Activated CD4-positive, alpha-beta T cell treated with anti-CD3 and anti-CD28 coated beads for 1 hour (primary cell): ENCODE data around the gene PPIL1.
"Not testable (repeated sequence)": the region's sequence is repeated elsewhere in the genome, so short reads cannot be mapped to it uniquely, and the experiment has no call there.

Experiments used
- DNase-seq: peaks from one replicate; pipeline ENCODE4 v3.0.0-alpha.2; 2020

PPIL1 gene

DNA sequence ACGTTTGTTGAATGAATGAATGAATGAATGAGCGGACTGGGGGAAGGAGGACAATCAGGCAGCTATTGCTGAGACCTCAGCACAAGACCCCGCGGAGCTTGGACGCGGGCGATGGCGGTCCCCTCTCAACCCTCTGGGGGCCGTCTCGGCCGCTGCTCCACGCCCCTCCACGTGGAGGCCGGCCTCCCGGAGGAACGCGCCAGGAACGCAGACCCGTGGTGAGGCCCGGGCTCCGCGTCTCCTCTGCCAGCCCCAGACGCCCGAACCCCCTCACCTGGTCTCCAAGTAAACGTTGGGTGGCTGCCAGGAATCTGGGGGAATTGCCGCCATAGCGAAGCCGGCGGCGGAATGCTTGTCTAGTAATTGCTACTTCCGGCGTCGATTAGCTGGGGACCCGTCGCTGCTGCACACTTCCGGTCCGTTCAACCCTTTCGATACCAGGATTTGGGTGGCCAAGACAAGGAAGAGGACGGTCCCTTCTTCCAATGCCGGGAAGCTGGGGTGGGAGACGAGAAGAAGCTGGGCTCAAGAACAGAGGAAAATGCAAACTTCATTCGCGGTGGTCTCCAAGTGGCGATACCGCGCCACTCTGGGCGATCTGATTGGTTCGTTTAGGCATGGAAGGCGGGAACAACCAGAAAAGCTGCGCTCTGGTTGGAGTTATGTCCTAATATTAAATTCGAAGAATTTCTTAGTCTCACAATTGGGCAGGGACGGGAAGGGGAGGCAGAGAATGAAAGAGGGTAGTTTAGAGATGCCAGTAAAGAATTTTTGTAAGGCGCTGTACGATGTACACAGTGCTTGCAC is at the start of gene PPIL1:
TSS of gene PPIL1 (minus strand) at position 361 of the 807 bp plus-strand sequence. CDS start at position 330, 31 bp downstream.
- DNase-seq: peak; percentile 78

DNA sequence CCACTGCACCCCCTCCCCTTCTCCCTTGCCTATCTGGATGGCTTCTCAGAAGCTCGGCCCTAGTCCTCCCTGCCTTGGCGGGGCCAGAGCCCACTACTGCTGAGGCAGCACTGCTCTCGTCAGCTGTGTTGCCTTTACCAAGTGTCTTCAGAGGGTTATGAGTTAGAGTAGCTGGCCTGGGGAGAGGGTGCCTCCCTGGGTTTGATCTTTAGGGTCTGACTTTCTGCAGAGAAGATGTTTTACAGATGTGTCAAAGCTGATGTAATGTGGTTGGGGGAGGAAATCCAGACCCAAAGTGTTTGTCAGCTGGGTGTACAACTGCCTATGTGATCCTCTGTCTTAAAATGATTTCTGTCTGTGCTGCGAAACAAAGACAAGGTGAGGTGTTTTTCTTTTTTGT is 49.5 kb upstream of the PPIL1 start:
- DNase-seq: no peak

DNA sequence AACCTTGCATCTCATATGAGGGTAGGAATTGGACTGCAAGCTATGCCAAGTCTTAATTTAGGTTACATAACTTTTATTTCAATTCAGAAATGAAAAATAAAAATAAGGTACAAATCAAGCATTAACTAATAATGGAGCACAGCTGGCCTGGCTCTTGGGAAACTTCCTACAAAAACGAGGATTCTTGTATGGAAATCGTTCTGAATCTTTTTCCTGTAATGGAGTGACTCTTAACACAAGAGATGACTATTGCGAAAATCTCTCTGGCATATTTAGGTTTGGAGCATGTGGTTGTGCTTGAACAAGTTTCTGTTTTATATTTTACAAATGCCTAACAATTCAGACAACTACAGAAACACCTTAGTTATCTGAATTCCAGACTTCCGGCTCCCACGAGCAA is 45.9 kb upstream of the PPIL1 start:
- no peak for DNase-seq

DNA sequence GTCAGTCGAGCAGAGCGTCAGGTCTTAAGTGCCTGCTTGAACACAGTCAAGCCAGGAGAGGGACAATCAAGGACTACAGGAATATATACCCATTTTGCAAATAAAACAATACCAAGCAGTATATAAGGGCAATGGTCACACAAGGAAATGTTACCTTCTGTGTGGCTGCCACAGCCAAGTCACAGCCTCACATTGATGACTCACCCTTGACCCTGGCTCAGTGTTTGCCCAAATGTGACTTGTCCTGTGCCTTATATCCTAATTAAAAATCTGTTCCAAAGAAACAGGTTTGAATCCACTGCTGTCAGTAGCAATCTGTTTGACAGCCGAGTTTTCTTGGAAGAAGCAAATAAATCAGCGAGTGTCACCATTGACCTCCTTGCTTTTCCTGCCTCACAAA is 45.4 kb upstream of the PPIL1 start:
- no peak for DNase-seq

DNA sequence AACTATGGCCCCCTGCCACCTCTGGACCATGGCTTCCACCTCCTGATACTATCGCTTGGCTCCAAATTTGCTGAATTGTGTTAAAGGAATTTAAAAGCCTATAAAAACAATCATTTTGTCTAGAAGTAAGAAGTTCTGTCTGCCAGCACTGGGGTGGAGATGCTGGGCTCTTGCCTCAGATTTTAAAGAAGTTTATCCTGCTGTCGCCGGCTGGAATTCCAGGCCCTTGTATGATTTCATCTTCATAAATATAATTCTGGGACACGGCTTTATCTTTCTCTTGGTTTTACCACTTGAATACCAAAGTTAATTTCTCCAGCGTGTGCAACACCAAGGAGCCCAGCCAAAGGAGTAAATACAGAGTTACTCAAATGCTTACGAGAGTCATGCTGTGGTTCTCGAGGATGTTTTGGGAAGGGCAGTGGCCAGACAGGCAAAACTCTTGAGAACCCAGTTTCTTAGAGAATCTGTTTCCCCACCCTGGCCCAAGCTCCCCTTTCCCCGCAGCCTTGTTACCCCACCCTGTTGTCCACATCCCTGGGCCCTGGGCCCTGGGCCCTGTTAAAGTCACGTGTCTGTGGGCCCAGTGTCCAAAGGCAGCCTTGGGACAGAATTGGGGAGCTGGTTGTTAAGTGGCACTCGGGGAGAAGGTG is 43.1 kb upstream of the PPIL1 start:
- no peak for DNase-seq

DNA sequence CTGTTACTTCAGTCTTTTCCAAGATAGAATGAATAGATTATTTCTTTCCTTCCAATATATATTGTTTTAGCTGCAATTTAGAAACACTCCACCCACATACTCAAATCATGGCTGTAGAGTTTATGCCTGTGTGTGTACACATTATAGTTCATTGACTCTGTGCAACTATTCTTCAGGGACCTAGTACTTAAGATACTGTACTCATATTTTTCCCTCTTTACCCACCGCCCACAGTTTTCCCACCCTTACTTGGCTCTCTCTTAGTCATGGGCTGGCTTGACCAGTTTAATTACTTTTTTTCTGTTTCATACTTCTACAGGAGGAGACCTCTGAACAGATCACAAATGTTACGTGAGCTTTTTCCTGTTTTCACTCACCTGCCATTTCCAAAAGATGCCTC is 41.5 kb upstream of the PPIL1 start:
- no peak for DNase-seq

DNA sequence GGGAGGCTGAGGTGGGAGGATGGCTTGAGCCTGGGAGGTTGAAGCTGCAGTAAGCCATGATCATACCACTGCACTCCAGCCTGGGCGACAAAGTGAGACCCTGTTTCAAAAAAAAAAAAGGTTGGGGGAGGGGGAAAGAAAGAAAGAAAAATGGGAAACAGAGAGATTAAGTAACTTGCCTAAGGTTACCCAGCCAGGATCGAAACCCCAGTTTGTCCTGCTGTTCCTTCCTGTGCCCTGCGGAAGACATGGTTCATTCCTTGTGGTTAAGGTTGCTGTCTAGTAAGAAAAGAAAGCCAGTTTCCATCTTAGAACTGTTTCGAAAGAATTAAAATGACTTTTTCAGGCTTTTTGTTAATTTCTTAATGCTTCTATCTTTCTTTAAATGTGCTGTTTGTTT is 41.0 kb upstream of the PPIL1 start:
- DNase-seq: no peak

DNA sequence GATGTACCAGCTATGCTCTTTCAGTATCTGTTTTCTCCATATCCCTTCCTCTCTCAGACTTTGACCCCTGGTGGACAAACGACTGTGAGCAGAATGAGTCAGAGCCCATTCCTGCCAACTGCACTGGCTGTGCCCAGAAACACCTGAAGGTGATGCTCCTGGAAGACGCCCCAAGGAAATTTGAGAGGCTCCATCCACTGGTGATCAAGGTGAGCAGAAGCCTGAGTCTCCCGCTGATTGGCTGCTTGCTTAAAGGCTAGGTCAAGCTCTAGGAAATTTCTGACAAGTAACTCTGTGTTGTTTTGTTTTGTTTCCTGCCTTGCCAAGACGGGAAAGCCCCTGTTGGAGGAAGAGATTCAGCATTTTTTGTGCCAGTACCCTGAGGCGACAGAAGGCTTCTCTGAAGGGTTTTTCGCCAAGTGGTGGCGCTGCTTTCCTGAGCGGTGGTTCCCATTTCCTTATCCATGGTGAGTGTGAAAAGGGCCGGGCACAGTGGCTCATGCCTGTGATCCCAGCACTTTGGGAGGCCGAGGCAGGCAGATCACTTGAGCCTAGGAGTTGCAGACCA is 39.7 kb upstream of the PPIL1 start:
- DNase-seq: no peak

DNA sequence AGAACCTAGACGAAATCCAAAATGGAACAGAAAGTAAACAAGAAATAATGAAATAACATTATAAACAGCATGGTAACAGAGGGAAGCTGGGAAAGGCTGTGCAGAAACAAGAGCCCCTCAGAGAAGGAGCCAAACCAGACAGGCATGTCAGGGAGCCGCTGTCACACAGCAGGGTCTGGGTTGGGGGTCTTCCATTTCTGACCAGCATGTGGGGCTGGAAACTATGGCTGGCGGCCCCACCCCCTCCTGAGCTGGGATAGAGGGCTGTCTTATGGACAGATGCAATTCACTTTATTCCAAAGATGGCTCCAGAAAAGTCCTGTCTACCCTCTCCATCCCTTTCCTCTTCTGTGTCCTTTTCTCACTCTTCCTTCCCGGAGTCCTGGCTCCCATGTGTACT is 38.5 kb upstream of the PPIL1 start:
- no peak for DNase-seq

DNA sequence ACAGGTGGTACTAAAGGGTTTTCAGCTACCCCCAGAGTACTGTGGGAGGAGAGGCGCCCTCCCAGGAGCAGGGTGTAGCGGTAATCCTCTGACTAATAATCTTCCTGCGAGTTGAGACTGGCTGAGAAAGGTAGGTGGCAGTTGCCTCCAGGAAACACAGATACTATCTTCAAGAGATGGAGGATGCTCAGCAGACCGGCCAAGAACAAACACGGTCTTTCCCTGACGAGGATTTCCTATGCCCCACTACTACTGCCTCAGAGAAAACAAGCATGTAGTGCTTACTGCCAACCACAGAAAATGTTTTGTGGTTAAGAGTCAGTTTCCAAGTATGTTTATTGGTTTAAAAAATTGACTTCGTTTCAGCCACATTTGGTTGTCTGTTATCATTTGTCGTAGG is 38.0 kb upstream of the PPIL1 start:
- DNase-seq: peak; percentile 35

DNA sequence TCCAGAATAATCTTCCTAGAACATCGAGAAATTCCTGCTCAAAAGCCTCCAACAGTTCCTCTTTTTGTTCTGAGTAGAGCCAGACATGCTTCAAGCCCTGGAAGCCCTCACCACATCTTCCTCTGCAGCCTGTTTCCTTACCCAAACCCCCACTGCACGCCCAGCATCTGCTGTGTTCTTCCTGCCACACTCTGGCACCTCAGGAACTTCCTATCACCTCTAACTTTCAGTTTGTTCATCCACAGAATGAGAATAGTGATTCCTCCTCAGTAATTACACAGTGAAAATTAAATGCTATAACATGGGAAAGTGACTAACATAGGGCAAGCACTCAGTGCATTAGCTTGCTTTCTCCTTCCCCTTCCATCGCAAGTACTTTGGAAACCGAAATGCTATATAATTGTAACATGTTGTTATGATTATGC is 37.4 kb upstream of the PPIL1 start:
- DNase-seq: no peak

DNA sequence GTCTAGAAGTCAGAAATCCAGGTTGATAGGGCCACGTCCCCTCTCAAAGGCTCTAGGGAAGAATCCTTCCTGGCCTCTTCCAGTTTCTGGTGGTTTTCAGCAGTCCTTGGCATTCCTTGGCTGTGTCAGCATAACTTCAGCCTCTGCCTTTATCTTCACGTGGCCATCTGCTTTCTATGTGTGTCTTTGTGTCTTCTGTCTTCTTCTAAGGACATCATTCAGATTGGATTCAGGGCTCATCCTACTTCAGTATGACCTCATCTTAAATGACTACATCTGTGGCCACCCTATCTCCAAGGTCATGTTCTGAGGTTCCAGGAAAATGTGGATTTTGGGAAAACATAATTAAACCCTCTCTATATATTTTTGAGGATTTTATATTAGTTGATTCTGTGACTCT is 34.1 kb upstream of the PPIL1 start:
- DNase-seq: no peak

DNA sequence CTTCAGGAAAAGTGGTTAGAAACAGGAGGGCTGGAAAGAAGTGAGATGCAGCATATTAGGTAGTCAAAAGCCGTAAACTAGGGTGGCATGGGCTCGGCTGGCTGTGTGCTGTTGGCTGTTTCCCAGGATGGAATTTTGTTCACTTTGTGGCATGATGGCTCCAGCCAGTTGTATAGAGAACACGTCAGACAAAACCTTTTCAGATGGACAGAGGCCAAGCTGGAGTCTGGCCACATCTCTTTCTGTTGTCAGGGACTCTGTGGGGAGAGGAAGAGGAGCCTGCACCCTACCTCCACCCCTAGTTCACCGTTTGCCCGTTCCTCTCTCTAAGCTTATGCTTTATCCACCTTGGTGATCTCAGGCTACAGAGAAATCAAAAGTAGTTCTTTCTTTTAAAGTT is 33.2 kb upstream of the PPIL1 start:
- no peak for DNase-seq

DNA sequence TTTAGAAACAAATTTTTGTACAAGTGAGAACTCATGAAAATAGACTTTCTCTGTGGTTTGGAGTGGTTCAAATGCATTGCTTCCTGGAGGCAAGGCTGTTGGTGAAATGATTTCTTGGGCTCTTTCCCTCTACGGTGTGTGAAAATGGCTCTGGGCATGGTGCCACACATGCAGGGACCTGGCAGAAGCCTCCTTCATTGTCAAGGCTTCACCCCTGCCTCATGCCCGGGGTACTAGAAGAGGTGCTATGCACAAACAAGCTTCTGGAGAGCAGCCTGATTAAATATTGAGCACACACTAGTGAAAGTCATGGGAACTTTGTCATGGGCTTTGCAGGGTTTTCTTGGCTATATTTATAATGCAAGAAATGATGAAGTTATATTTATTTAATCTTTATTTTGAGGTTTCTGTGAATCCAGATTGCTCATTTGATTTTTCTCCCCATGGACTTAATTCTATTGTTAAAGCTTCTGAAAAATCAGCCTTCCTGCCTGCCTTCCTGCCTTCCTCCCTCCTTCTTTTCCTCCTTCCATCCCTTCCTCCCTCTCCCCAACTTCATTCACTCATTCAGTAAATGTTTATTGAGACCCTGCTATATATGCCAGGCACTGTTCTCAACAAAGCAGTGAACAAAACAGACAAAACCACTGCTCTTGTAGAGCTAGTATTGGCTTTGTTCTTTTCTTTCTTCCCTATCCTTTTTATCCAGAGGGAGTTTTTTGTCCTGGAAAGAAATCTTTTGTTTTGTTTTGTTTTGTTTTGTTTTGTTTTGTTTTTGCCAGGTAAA is 32.1 kb upstream of the PPIL1 start:
- DNase-seq: no peak

DNA sequence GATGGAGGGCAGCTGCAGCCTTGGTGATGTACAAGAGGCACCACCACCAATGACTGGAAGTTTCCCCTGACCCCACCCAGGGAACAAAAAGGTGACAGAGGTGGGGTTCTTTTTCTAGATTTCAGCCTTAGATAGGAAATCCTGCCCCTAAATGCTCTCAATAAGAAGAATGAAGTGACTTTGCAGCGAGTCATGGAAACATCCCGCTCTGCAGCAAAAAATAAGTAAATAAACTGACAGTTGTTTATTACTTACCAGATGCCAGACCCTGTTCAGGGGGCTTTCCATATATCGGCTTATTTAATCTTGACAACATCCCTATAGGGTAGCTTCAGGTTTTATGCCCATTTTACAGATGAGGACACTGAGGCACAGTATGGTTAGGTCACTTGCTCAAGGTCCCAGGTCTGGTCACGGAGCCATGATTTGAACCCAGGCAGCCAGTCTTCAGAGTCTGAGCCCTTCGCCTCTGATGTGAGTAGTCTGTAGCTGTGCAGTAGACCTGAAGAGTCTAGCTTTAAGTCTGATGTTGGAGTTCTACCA is 30.3 kb upstream of the PPIL1 start:
- no peak for DNase-seq

DNA sequence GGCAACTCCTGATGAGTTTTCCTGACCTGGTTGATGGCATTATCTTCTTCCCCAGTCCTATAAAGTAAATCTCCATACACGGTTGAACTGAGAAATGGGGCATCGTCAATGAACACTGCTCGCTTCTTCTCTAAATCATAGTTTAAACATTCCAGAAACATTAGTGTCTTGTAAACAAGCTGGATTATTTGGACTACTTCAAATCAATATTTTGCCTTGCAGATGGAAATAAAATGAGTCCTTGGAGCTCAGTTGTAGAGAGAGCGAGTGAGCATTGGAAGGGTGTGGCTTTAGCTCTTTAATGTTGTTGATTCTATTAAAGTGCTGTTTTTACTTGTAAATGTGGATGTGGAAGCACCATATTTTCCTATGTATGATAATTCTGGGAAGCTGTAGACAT is 29.5 kb upstream of the PPIL1 start:
- DNase-seq: no peak

DNA sequence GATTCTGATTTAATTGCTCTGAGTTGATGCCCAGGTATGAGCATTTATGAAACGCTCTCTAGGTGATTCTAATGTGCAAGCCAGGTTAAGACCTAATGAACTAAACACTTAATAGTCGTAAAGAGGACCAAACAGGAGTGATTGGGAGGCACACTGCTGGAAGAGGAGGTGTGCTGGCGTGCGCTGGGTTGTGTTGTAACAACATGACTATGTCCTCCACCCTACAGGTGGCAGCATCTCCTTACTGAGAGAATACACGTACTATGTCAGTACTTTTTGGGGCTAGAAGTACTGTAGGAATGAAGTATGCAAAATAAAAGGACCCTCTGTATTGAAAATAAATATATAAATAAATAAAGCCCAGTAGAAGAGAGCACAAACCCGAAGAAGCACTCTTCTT is 23.0 kb upstream of the PPIL1 start:
- DNase-seq: no peak

DNA sequence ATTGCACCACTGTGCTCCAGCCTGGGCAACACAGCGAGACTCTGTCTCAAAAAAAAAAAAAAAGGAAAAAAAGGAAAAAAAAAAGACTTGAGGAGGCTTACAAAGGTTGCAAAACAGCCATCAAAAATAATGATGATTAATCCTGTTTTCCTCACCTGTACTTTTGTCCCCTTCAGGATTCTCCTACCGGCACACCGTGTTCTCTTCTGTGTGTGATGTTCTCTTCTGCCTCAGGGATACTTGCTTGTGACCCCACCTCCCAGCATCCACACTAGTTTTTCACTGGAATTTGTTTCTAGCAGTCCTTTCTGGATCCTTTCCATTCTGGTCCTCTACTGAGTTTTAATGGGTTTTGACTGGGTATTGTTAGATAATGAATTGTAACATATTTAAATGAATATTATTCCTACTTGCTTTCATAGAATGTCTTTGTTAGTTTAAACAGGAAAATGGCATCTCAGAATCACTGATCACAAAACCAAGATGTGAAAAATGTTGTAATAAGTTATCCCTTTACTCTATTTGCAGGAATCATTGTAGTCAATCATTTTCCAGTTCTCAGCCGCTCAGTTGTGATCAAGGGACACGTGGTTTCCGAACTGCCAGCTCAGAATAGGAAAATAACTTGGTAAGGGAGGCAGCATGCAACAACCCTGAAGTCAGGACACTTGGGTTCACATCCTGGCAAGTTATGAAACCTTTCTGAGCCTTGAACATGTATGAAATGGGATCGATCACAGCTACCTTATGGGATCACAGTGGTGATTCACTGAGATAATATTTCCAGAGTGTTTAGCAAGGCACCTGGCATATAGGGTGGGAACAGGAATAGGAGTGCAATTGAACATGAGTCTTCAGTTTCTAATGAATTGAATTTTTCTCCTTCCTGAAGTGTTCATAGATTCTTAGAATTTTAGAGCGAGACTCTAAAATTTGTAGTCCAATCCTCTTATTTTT is 19.7 kb upstream of the PPIL1 start:
- no peak for DNase-seq

DNA sequence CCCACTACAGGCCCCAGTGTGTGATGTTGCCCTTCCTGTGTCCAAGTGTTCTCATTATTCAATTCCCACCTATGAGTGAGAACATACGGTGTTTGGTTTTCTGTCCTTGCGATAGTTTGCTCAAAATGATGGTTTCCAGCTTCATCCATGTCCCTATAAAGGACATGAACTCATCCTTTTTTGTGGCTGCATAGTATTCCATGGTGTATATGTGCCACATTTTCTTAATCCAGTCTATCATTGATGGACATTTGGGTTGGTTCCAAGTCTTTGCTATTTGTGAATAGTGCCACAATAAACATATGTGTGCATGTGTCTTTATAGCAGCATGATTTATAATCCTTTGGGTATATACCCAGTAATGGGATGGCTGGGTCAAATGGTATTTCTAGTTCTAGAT is 16.6 kb upstream of the PPIL1 start:
- not testable (repeated sequence) for DNase-seq

DNA sequence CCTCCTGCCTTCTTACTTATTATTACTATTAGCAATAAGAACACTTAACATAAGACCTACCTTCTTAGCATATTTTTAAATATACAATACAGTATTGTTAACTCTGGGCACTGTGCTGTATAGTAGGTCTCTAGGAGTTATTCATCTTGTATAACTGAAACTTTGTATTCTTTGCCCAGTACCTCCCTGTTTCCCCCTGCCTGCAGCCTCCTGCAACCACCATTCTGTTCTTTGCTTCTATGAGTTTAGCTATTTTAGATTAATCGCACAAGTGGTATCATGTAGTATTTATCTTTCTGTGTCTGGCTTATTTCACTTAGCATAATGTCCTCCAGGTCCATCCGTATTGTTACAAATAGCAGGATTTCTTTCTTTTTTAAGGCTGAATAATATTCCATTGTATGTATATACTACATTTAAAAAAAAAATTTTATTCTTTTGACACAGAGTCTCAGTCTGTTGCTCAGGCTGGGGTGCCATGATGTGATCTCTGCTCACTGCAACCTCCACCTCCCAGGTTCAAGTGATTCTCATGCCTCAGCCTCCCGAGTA is 15.6 kb upstream of the PPIL1 start:
- DNase-seq: no peak

DNA sequence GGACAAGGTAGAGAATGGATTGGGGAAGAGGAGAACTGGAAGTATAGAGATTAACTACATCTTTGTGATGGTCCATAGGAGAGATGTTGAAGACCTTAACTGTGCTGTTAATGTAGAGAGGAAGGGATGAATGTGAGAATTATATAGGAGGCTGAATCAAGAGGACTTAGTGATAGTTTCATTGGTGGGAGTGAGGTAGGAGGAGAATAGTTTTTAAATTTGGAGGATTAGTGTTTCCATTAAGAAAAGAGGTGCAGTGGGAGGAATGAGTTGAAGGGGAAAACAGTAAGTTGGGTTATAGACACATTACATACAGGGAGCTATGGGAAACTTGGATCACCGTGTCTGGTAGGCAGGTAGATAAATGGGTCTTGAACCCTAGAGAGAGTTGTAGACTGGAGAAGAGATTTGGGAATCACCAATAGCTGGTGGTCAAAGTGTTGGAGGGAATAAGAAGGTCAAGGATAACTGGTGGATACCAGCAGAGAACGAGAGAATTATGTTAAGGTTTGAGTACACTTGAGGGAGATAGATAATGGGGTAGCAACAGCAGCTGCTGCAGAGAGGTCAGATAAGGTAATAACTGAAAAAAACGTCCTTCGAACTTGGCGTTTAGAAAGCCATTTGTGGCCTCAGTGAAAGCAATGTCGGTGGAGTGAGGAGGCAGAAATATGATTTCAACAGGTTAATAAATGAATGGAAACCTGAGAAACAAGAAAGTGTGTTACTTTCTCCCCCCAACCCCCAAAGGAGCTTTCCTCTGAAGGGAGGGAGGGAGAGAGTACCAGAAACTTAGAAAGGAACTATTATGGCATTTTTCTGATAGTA is 14.3 kb upstream of the PPIL1 start:
- DNase-seq: no peak
